Liver (tissue), 9 donors: Measurements from ENCODE around the gene OTUD1. TPM values are rescaled to one million over a fixed set of nuclear protein-coding genes. Genes with fewer than 3 reads are reported as not detected.
A peak's percentile ranks its signal among the peaks of the same experiment; 100 is the strongest.

ENCODE experiments used
- DNase-seq: peaks from one replicate; pipeline ENCODE4 v3.0.0-alpha.2; 2017; ENCODE audit warnings: low spot score
- H3K27ac ChIP-seq, 2 donors: one replicate each; pipeline ENCODE4 v1.7.0; 2013; ENCODE audit warnings: inconsistent platforms in 2 of 2, low read length in 2 of 2, control low read depth in 1 of 2, low read depth in 1 of 2, mild to moderate bottlenecking in 1 of 2
- H3K27me3 ChIP-seq, 4 donors: one replicate each; pipeline versions ENCODE4 v1.6.1 to v1.7.0; 2013; ENCODE audit warnings: low read length in 3 of 4, inconsistent platforms in 1 of 4, mild to moderate bottlenecking in 1 of 4, moderate library complexity in 1 of 4; ENCODE audit not compliant: control insufficient read depth in 4 of 4, insufficient read depth in 4 of 4
- H3K36me3 ChIP-seq, 4 donors: one replicate each; pipeline versions ENCODE4 v1.6.1 to v1.7.0; 2013; ENCODE audit warnings: low read length in 3 of 4, mild to moderate bottlenecking in 3 of 4, low read depth in 1 of 4, moderate library complexity in 1 of 4; ENCODE audit not compliant: control insufficient read depth in 4 of 4, insufficient read depth in 3 of 4
- H3K4me1 ChIP-seq, 4 donors: one replicate each; pipeline versions ENCODE4 v1.6.1 to v1.7.0; 2013; ENCODE audit warnings: low read length in 3 of 4, mild to moderate bottlenecking in 3 of 4, moderate library complexity in 1 of 4; ENCODE audit not compliant: control insufficient read depth in 4 of 4, insufficient read depth in 4 of 4
- H3K4me3 ChIP-seq, 3 donors: one replicate each; pipeline versions ENCODE4 v1.6.1 to v1.7.0; 2013; ENCODE audit warnings: low read length in 3 of 3, control low read depth in 1 of 3, low read depth in 1 of 3, mild to moderate bottlenecking in 1 of 3
- H3K9ac ChIP-seq, 2 donors: one replicate each; pipeline ENCODE4 v1.7.0; 2013; ENCODE audit warnings: low read length in 2 of 2, mild to moderate bottlenecking in 2 of 2, moderate library complexity in 2 of 2, control low read depth in 1 of 2, low read depth in 1 of 2
- H3K9me3 ChIP-seq, 4 donors: one replicate each; pipeline versions ENCODE4 v1.6.1 to v1.7.0; 2013; ENCODE audit warnings: low read length in 3 of 4; ENCODE audit not compliant: control insufficient read depth in 4 of 4
- CTCF ChIP-seq: fragments of 150-350 bp; IDR thresholded peaks from 2 replicates; pipeline ENCODE4 v1.5.1; 2017; ENCODE audit warnings: improper control_type of control experiment, low read depth, low read length; ENCODE audit not compliant: missing input control
- EGR1 ChIP-seq, 2 donors: IDR thresholded peaks; 2 replicates each; pipeline ENCODE4 v1.6.1; 2016 to 2018; ENCODE audit warnings: antibody characterized with exemption in 2 of 2, low read depth in 2 of 2
- GABPA ChIP-seq, 2 donors: IDR thresholded peaks in 1 of 2; conservative IDR thresholded peaks in 1 of 2; 2 replicates each; pipeline ENCODE4 v1.6.1; 2016; ENCODE audit warnings: antibody characterized with exemption in 2 of 2, mild to moderate bottlenecking in 1 of 2, moderate library complexity in 1 of 2
- HNF4A ChIP-seq, 2 donors: conservative IDR thresholded peaks; 2 replicates each; pipeline ENCODE4 v1.6.1; 2016; ENCODE audit warnings: antibody characterized with exemption in 2 of 2, mild to moderate bottlenecking in 2 of 2
- HNF4G ChIP-seq: IDR thresholded peaks from 2 replicates; pipeline ENCODE4 v1.6.1; 2016; ENCODE audit warnings: antibody characterized with exemption
- RAD21 ChIP-seq, 2 donors: IDR thresholded peaks; 2 replicates each; pipeline ENCODE4 v1.6.1; 2016; ENCODE audit warnings: antibody characterized with exemption in 2 of 2, mild to moderate bottlenecking in 2 of 2
- REST ChIP-seq: IDR thresholded peaks from 2 replicates; pipeline ENCODE4 v1.6.1; 2016; ENCODE audit warnings: antibody characterized with exemption, mild to moderate bottlenecking
- RXRA ChIP-seq, 2 donors: IDR thresholded peaks; 2 replicates each; pipeline ENCODE4 v1.6.1; 2017 to 2018; ENCODE audit warnings: antibody characterized with exemption in 2 of 2, mild to moderate bottlenecking in 1 of 2
- SP1 ChIP-seq: IDR thresholded peaks from 2 replicates; pipeline ENCODE4 v1.6.1; 2018; ENCODE audit warnings: antibody characterized with exemption, mild to moderate bottlenecking
- YY1 ChIP-seq: IDR thresholded peaks from 2 replicates; pipeline ENCODE4 v1.6.1; 2016; ENCODE audit warnings: antibody characterized with exemption, mild to moderate bottlenecking
- ZBTB33 ChIP-seq: IDR thresholded peaks from 2 replicates; pipeline ENCODE4 v1.6.1; 2016; ENCODE audit warnings: antibody characterized with exemption
- WGBS: extraction: QIAGEN DNeasy Blood & Tissue Kit; methylation state at CpG from one replicate; pipeline ENCODE4 v1.1.7; 2013; 5-methylcytosine and 5-hydroxymethylcytosine counted together
- polyA plus RNA-seq, 2 donors: library from polyadenylated mRNA; stranded (reverse) in 1 of 2; unstranded in 1 of 2; fragments of 200-250 nt in 1 of 2; fragments of >200 nt in 1 of 2; fragmentation: Nextera tagmentation in 1 of 2; extraction: Ambion mirVana in 1 of 2; gene quantifications; one replicate each; pipeline versions ENCODE4 v1.2.1 to v1.2.3, GENCODE V29; 2013 to 2015
- total RNA-seq, 2 donors: library from RNA; depleted of rRNA; stranded (reverse); fragments of >200 nt; gene quantifications; one replicate each; pipeline ENCODE4 v1.2.3, GENCODE V29; 2014
- donor health status: healthy.
- donor health status: healthy.
- donor health status: healthy.
- donor health status: healthy.
- donor health status: healthy.

The OTUD1 gene
- total and polyA plus RNA-seq, 4 donors: 1.5 to 5.9 (median 2.9) TPM

- 51% methylated on average over 1 of the region's 1 CpG for WGBS
- no peaks in the 10 kb centered on the region for H3K4me1 ChIP-seq
- no peak overlapping the region for H3K4me3 ChIP-seq
- DNase-seq: no peak
- H3K9ac ChIP-seq: no peak overlapping the region
- no peaks in the 10 kb centered on the region for H3K27me3 ChIP-seq
- H3K27ac ChIP-seq: no peak overlapping the region
- H3K36me3 ChIP-seq: no peaks in the 10 kb centered on the region
- TF ChIP-seq RXRA (IDR thresholded peaks at IDR 0.05) (no peak), HNF4G (no peak), CTCF (no peak), ZBTB33 (no peak), GABPA (IDR thresholded peaks at IDR 0.05 in 1 of 2, conservative IDR thresholded peaks at IDR 0.05 in 1 of 2) (no peak), SP1 (no peak), RAD21 (IDR thresholded peaks at IDR 0.05) (no peak), YY1 (no peak)
- H3K9me3 ChIP-seq: no peaks in the 10 kb centered on the region
These were observed 35.6 kb upstream of the OTUD1 start for GRCh38 chr10:23403278-23403677.

GRCh38 chr10:23403719-23404118, 35.2 kb upstream of the OTUD1 start:
- Histone ChIP-seq H3K27me3 (no peaks in the 10 kb centered on the region), H3K27ac (no peak overlapping the region), H3K4me3 (no peak overlapping the region), H3K36me3 (no peaks in the 10 kb centered on the region), H3K9ac (no peak overlapping the region), H3K4me1 (no peaks in the 10 kb centered on the region), H3K9me3 (no peaks in the 10 kb centered on the region)
- DNase-seq: no peak
- peak in 1 of 2 donors; percentile 8 for TF ChIP-seq EGR1 (IDR thresholded peaks at IDR 0.05; ENCODE audit: low read depth in 2 of 2)
- TF ChIP-seq HNF4A (conservative IDR thresholded peaks at IDR 0.05): peak in 1 of 2 donors; percentile 29
- TF ChIP-seq GABPA (IDR thresholded peaks at IDR 0.05 in 1 of 2, conservative IDR thresholded peaks at IDR 0.05 in 1 of 2): no peak
- TF ChIP-seq REST: no peak
- 61% methylated on average over 3 of the region's 3 CpGs for WGBS
